ENCODE data around the gene PRND. TPM values are rescaled to one million over a fixed set of nuclear protein-coding genes. Genes with fewer than 3 reads are reported as not detected.

Gene PRND
- total and polyA plus RNA-seq, 2 of the 8 experiments (the other 6 are each of a cell fraction or from before 2014, with no cell fraction given), result 0.09 to 0.11 TPM

- Histone ChIP-seq H4K8ac (ENCODE audit: extremely low read depth, insufficient read depth, low read length) (no peak overlapping the region), H3K27me3 (replicated peaks in 1 of 4; ENCODE audit: control insufficient read depth in 3 of 4, extremely low read depth in 1 of 4, insufficient read depth in 3 of 4, low read length in 3 of 4) (no peaks in the 10 kb centered on the region), H2BK12ac (ENCODE audit: low read depth, low read length) (no peak overlapping the region), H4K91ac (replicated peaks; ENCODE audit: insufficient read length, low read length) (no peak overlapping the region), H3K23ac (ENCODE audit: insufficient read length) (no peak overlapping the region), H3K18ac (ENCODE audit: extremely low read depth, low read length) (no peak overlapping the region), H3K79me1 (ENCODE audit: low read depth, low read length) (no peaks in the 10 kb centered on the region), H2AK5ac (ENCODE audit: low read depth, low read length) (no peak overlapping the region), H3K4me1 (replicated peaks in 1 of 4; ENCODE audit: control insufficient read depth in 3 of 4, insufficient read depth in 4 of 4, low read length in 3 of 4) (peaks cover 3 to 9% (median 3%) of the 10 kb centered on the region in 4 experiments), H2BK15ac (ENCODE audit: low read length) (no peak overlapping the region), H3K9me3 (ENCODE audit: insufficient read depth in 2 of 2, low read depth in 1 of 2, low read length in 1 of 2) (no peaks in the 10 kb centered on the region; a peak in 1 of 4 replicates), H2BK20ac (ENCODE audit: low read length) (no peak overlapping the region), H4K20me1 (replicated peaks in 1 of 2; ENCODE audit: control insufficient read depth in 1 of 2, insufficient read depth in 2 of 2, low read length in 2 of 2) (no peaks in the 10 kb centered on the region), H3K56ac (replicated peaks; ENCODE audit: insufficient read length, low read depth, low read length) (no peak overlapping the region), H3K9ac (replicated peaks in 1 of 4; ENCODE audit: extremely low read depth in 1 of 4, low read depth in 3 of 4, low read length in 3 of 4) (no peak overlapping the region), H2BK120ac (replicated peaks; ENCODE audit: low read depth, low read length) (no peak overlapping the region), H3K4ac (replicated peaks; ENCODE audit: insufficient read length, low read depth, low read length) (no peak overlapping the region), H2AFZ (ENCODE audit: low read length) (no peak overlapping the region), H3K27ac (ENCODE audit: low read depth, low read length) (no peak overlapping the region), H3K4me3 (ENCODE audit: extremely low read depth in 1 of 4, insufficient read depth in 2 of 4, low read depth in 3 of 4, low read length in 4 of 4) (no peak overlapping the region), H3K79me2 (ENCODE audit: control insufficient read depth in 1 of 2, insufficient read depth in 2 of 2, low read length in 2 of 2) (no peaks in the 10 kb centered on the region), H3K14ac (ENCODE audit: insufficient read length) (no peak overlapping the region), H3K23me2 (ENCODE audit: low read depth, low read length) (no peaks in the 10 kb centered on the region), H2BK5ac (ENCODE audit: low read depth, low read length) (no peak overlapping the region), H3K4me2 (ENCODE audit: insufficient read depth in 1 of 2, low read depth in 2 of 2, low read length in 2 of 2) (no peak overlapping the region), H4K5ac (ENCODE audit: insufficient read length, low read depth, low read length) (no peak overlapping the region), H3K36me3 (ENCODE audit: control insufficient read depth in 2 of 4, insufficient read depth in 4 of 4, low read length in 3 of 4) (no peaks in the 10 kb centered on the region)
- 91% methylated on average over 12 of the region's 12 CpGs; no CpG with 5 or more reads in 1 of the 2 experiments for WGBS, 2 experiments (ENCODE audit: extremely low coverage in 1 of 2, insufficient coverage in 1 of 2, insufficient read length in 1 of 2, insufficient replicate concordance in 2 of 2, low coverage in 1 of 2, low lambda C conversion rate in 2 of 2, missing lambda C conversion rate in 1 of 2)
- no peak for FAIRE-seq
- DNase-seq (ENCODE audit: low read depth in 1 of 2, low spot score in 2 of 2), result no peak
- POLR2A ChIA-PET (ENCODE audit: partially characterized antibody), result no interaction called here
- CTCF ChIA-PET (ENCODE audit: partially characterized antibody), result interaction anchor here (1.1 to 9.6 kb wide), 3 partner anchors 28 to 381 kb away, joined by 3 to 104 read pairs (median 3); no protein-coding TSS in a partner anchor
- TF ChIP-seq HDAC2 (IDR thresholded peaks at IDR 0.05; ENCODE audit: borderline replicate concordance in 1 of 2, low read depth in 2 of 2, low read length in 2 of 2), result no peak
- TF ChIP-seq BRCA1 (IDR thresholded peaks at IDR 0.05; ENCODE audit: low read depth, low read length), result no peak
- TF ChIP-seq EP300 (IDR thresholded peaks at IDR 0.05; ENCODE audit: borderline replicate concordance in 1 of 2, low read depth in 2 of 2, low read length in 2 of 2), result no peak
- no peak for TF ChIP-seq RNF2 (IDR thresholded peaks at IDR 0.05; ENCODE audit: borderline replicate concordance, low read depth, low read length, missing control alignments, poor library complexity, severe bottlenecking)
- TF ChIP-seq TAF7 (optimal IDR thresholded peaks at IDR 0.05; ENCODE audit: borderline replicate concordance, low read depth, low read length), result no peak
- no peak for TF ChIP-seq FOSL1 (IDR thresholded peaks at IDR 0.05; ENCODE audit: insufficient read depth, low read depth, low read length)
- TF ChIP-seq SIX5 (IDR thresholded peaks at IDR 0.05; ENCODE audit: low read depth, low read length), result no peak
- TF ChIP-seq SAP30 (IDR thresholded peaks at IDR 0.05; ENCODE audit: insufficient read depth, insufficient replicate concordance, low read length), result no peak
Observed at GRCh38 chr20:4717816-4718570, 3.7 kb upstream of the PRND start.
